HepG2 (cell line): Measurements from ENCODE around the gene HOMEZ. TPM values are rescaled to one million over a fixed set of nuclear protein-coding genes. Genes with fewer than 3 reads are reported as not detected.

Source experiments
- CBX5 ChIP-seq: sonication (generic); formaldehyde crosslinking; IDR thresholded peaks from 2 replicates; pipeline ENCODE4 v1.4.0; 2020; ENCODE audit warnings: missing genetic modification reagents, borderline replicate concordance
- CSRNP2 ChIP-seq: sonication (generic); formaldehyde crosslinking; conservative IDR thresholded peaks from 2 replicates; pipeline ENCODE4 v1.8.0; 2022; ENCODE audit warnings: low read depth, missing genetic modification reagents
- HMG20B ChIP-seq: conservative IDR thresholded peaks from 2 replicates; pipeline ENCODE4 v1.6.1; 2016; ENCODE audit warnings: missing genetic modification reagents, missing compliant biosample characterization
- HMGA1 ChIP-seq: sonication (generic); formaldehyde crosslinking; conservative IDR thresholded peaks from 2 replicates; pipeline ENCODE4 v1.4.0; 2020; ENCODE audit warnings: missing genetic modification reagents
- KMT2A ChIP-seq: sonication (generic); formaldehyde crosslinking; IDR thresholded peaks from 2 replicates; pipeline ENCODE4 v1.4.0; 2020; ENCODE audit warnings: missing genetic modification reagents
- RERE ChIP-seq: IDR thresholded peaks from 2 replicates; pipeline ENCODE4 v1.6.1; 2016; ENCODE audit warnings: low read depth, missing genetic modification reagents, missing compliant biosample characterization
- TCF12 ChIP-seq, 2 experiments: fragments of 450-650 bp in 1 of 2; sonication (generic) in 1 of 2; formaldehyde crosslinking in 1 of 2; IDR thresholded peaks; 2 replicates each; pipeline versions ENCODE4 v1.6.1 to v1.8.0; 2017 to 2022; ENCODE audit warnings: antibody characterized with exemption in 1 of 2, mild to moderate bottlenecking in 1 of 2, missing genetic modification reagents in 1 of 2, moderate library complexity in 1 of 2
- TSC22D2 ChIP-seq: sonication (generic); formaldehyde crosslinking; IDR thresholded peaks from 2 replicates; pipeline ENCODE4 v1.5.1; 2020; ENCODE audit warnings: missing genetic modification reagents, mild to moderate bottlenecking, borderline replicate concordance
- ZBTB43 ChIP-seq: sonication (generic); formaldehyde crosslinking; conservative IDR thresholded peaks from 2 replicates; pipeline ENCODE4 v1.4.0; 2020; ENCODE audit warnings: missing genetic modification reagents
- ZNF142 ChIP-seq: sonication (generic); formaldehyde crosslinking; IDR thresholded peaks from 2 replicates; pipeline ENCODE4 v1.4.0; 2020; ENCODE audit warnings: missing genetic modification reagents
- ZNF503 ChIP-seq: sonication (generic); formaldehyde crosslinking; IDR thresholded peaks from 2 replicates; pipeline ENCODE4 v1.4.0; 2020; ENCODE audit warnings: missing genetic modification reagents
- polyA plus RNA-seq, 8 experiments: library from polyadenylated mRNA; depleted of rRNA in 3 of 8; stranded (reverse) in 7 of 8; unstranded in 1 of 8; fragments of >200 nt; fragmentation: Illumina TruSeq in 4 of 8; extraction: Trizol in 4 of 8; gene quantifications; 2 replicates each; pipeline versions ENCODE4 v1.2.1 to v1.2.3, GENCODE V29; 2011 to 2016; ENCODE audit warnings: low read depth in 4 of 8, missing spikeins in 1 of 8, mixed read lengths in 1 of 8; ENCODE audit not compliant: insufficient read depth in 1 of 8
- total RNA-seq, 5 experiments: library from RNA; depleted of rRNA; stranded (reverse); fragments of >200 nt; fragmentation: Illumina TruSeq; extraction: Trizol; gene quantifications; 2 replicates each; pipeline ENCODE4 v1.2.3, GENCODE V29; 2016; ENCODE audit warnings: low read depth in 1 of 5

HOMEZ gene
- total and polyA plus RNA-seq, 2 of the 13 experiments (the other 11 are each of a cell fraction or from before 2014, with no cell fraction given), result 14.5 to 31.8 TPM

- peak; percentile 82 for TF ChIP-seq ZNF503
- TF ChIP-seq HMG20B (CRISPR knock-in tag), result 0 out of 2 replicates have a peak, but pooled peaks have one; percentile 60
- peak; percentile 80 for TF ChIP-seq ZNF142
- peak; percentile 94; the same call in 1 of the 2 replicates for TF ChIP-seq CBX5 (CRISPR knock-in tag)
- TF ChIP-seq TSC22D2, result peak; percentile 96
- peak; percentile 61; the same call in 1 of the 2 replicates for TF ChIP-seq KMT2A (CRISPR knock-in tag)
- TF ChIP-seq HMGA1 (CRISPR knock-in tag), result no peak
- peak; percentile 93 for TF ChIP-seq ZBTB43 (CRISPR knock-in tag)
- no peak for TF ChIP-seq CSRNP2
- TF ChIP-seq RERE, result peak; percentile 85; the same call in 1 of the 2 replicates
- no peak for TF ChIP-seq TCF12 (IDR thresholded peaks at IDR 0.05)
- TF ChIP-seq TCF12 (CRISPR knock-in tag; IDR thresholded peaks at IDR 0.05), result 0 out of 2 replicates have a peak, but pooled peaks have one; percentile 17
Measured at GRCh38 chr14:23301288-23301968, 15.5 kb upstream of the HOMEZ start (continued).
